ENCODE data around the gene MAP7. TPM values are rescaled to one million over a fixed set of nuclear protein-coding genes. Genes with fewer than 3 reads are reported as not detected.

MAP7 gene
- total and polyA plus RNA-seq, 9 of the 15 experiments (the other 6 are each of a cell fraction or from before 2014, with no cell fraction given): 0.76 to 7.7 (median 3.9) TPM

- Histone ChIP-seq H3K27ac (ENCODE audit: extremely low read depth, low read depth, low read length) (no peak overlapping the region; the same call in 2 of the 3 replicates), H3K9me1 (ENCODE audit: control insufficient read depth, insufficient read depth, low read length) (no peaks in the 10 kb centered on the region), H3K36me3 (ENCODE audit: control insufficient read depth, insufficient read depth, low read length) (no peaks in the 10 kb centered on the region), H3K9me3 (replicated peaks; ENCODE audit: control insufficient read depth, insufficient read depth, low read depth, low read length) (no peaks in the 10 kb centered on the region), H3K27me3 (ENCODE audit: control insufficient read depth in 2 of 2, insufficient read depth in 2 of 2, low read length in 2 of 2) (no peaks in the 10 kb centered on the region), H3K4me1 (replicated peaks in 1 of 2; ENCODE audit: control insufficient read depth in 2 of 2, insufficient read depth in 2 of 2, low read length in 2 of 2) (peaks cover 4 to 40% of the 10 kb centered on the region in 2 experiments), H3K79me2 (ENCODE audit: control insufficient read depth, insufficient read depth, low read length) (no peaks in the 10 kb centered on the region), H3K4me2 (ENCODE audit: insufficient read depth, low read length) (no peak overlapping the region), H3K9ac (ENCODE audit: insufficient read depth in 1 of 2, low read depth in 2 of 2, low read length in 2 of 2) (no peak overlapping the region), H2AFZ (ENCODE audit: low read depth, low read length) (peak overlapping the region; percentile 22; the same call in 1 of the 2 replicates), H3K4me3 (no peak overlapping the region), H4K20me1 (replicated peaks; ENCODE audit: control insufficient read depth, insufficient read depth, low read length) (no peaks in the 10 kb centered on the region)
- POLR2A ChIA-PET: interaction anchor here (1.0 to 3.0 kb wide), 2 partner anchors 9 to 12 kb away, joined by 3 to 8 read pairs; no protein-coding TSS in a partner anchor
- intact Hi-C loops (cut with micrococcal nuclease): no loop called here
- peak; percentile 34 for ATAC-seq
- 30% methylated on average over 3 of the region's 3 CpGs for WGBS (ENCODE audit: insufficient coverage, low coverage, missing lambda C conversion rate)
- no peak for FAIRE-seq
- peak in 1 of 4 experiments; percentile 44 for DNase-seq (ENCODE audit: extremely low read depth in 1 of 4, low spot score in 3 of 4)
- BruUV-seq (replicated peaks): no TSS peak
- CTCF ChIA-PET (ENCODE audit: low intra/inter-chr PET ratio): no interaction called here
- in situ Hi-C loops (cut with MboI): no loop called here
- TF ChIP-seq MGA (IDR thresholded peaks at IDR 0.05) (no peak), NKRF (IDR thresholded peaks at IDR 0.05; ENCODE audit: borderline replicate concordance) (no peak), PHTF2 (CRISPR knock-in tag; IDR thresholded peaks at IDR 0.05) (no peak), ATF3 (IDR thresholded peaks at IDR 0.05) (0 out of 2 replicates have a peak, but pooled peaks have one; percentile 21), ATF3 (CRISPR knock-in tag; conservative IDR thresholded peaks at IDR 0.05) (no peak), PTRF (tag; IDR thresholded peaks at IDR 0.05) (no peak), ZNF316 (IDR thresholded peaks at IDR 0.05) (no peak), SMAD3 (CRISPR knock-in tag; conservative IDR thresholded peaks at IDR 0.05) (peak; percentile 65; the same call in 1 of the 2 replicates)
Observed at GRCh38 chr6:136405420-136406029, 144.7 kb downstream of the MAP7 start.
